A549 treated with CORT108297 at 1 μM for 4 hours (cell line): ENCODE results near the gene STX12. TPM values are rescaled to one million over a fixed set of nuclear protein-coding genes. Genes with fewer than 3 reads are reported as not detected.

Source experiments
- total RNA-seq: library from RNA; stranded (reverse); fragments of 200-300 nt; extraction: Qiagen RNA extraction; gene quantifications from 5 replicates; pipeline ENCODE4 v1.2.3, GENCODE V29; 2022

STX12 gene
- 8.1 to 9.8 TPM (median 9.5 TPM) in 5 replicates for total RNA-seq

GRCh38 chr1:27772932-27773825, at the start of gene STX12:
TSS of gene STX12 (plus strand) at chr1:27773219. CDS start at chr1:27773308, 89 bp downstream.

GRCh38 chr1:27725374-27726172, 47.4 kb upstream of the STX12 start, which contains the start of gene FAM76A:
TSS of gene FAM76A (plus strand) at chr1:27725961. CDS start at chr1:27726081, 120 bp downstream.

GRCh38 chr1:27830621-27831440, 57.8 kb downstream of the STX12 start, which contains the start of gene PPP1R8:
TSS of gene PPP1R8 (plus strand) at chr1:27830782. CDS start at chr1:27830836, 54 bp downstream.

GRCh38 chr1:27872059-27872801, 99.2 kb downstream of the STX12 start, which contains the start of gene THEMIS2:
TSS of gene THEMIS2 (plus strand) at chr1:27872544. CDS start at chr1:27872572, 28 bp downstream.

Other genes starting within 250 kb of the STX12 start
- gene AHDC1, start 169.1 kb upstream of the STX12 start, total RNA-seq, result 13.7 to 21.3 TPM (median 18.2 TPM) in 5 replicates
- 0.05 to 0.06 TPM in 2 of 5 replicates, not detected in the others for gene FGR, start 138.0 kb upstream of the STX12 start, total RNA-seq
- 9.5 to 15.9 TPM (median 13.2 TPM) in 5 replicates for gene IFI6, start 101.0 kb upstream of the STX12 start, total RNA-seq
- 5.0 to 6.2 TPM (median 5.3 TPM) in 5 replicates for gene FAM76A, start 47.3 kb upstream of the STX12 start, total RNA-seq
- gene PPP1R8, start 57.6 kb downstream of the STX12 start, total RNA-seq, result 33.8 to 42.2 TPM (median 39.2 TPM) in 5 replicates
- 0.67 to 1.2 TPM (median 0.76 TPM) in 5 replicates for gene THEMIS2, start 99.3 kb downstream of the STX12 start, total RNA-seq
- gene RPA2, start 141.4 kb downstream of the STX12 start, total RNA-seq, result 37.1 to 42.8 TPM (median 38.4 TPM) in 5 replicates
- gene SMPDL3B, start 161.8 kb downstream of the STX12 start, total RNA-seq, result 0.88 to 1.4 TPM (median 1.1 TPM) in 5 replicates
- 4.4 to 6.5 TPM (median 6.1 TPM) in 5 replicates for gene XKR8, start 186.8 kb downstream of the STX12 start, total RNA-seq